H1 (cell line): ENCODE measurements around the gene DNAJA1. TPM values are rescaled to one million over a fixed set of nuclear protein-coding genes. Genes with fewer than 3 reads are reported as not detected.

ENCODE experiments used
- polyA plus RNA-seq, 7 experiments: library from polyadenylated mRNA; depleted of rRNA in 3 of 7; stranded (reverse) in 5 of 7; unstranded in 2 of 7; fragments of >200 nt in 5 of 7; fragments of 200-250 nt in 2 of 7; gene quantifications; 1 replicate in 5 of 7; 2 replicates in 1 of 7; 4 replicates in 1 of 7; pipeline versions ENCODE4 v1.2.1 to v1.2.3, GENCODE V29; 2011 to 2013; ENCODE audit warnings: missing spikeins in 2 of 7, mixed read lengths in 2 of 7
- total RNA-seq: library from RNA; stranded (reverse); fragmentation: NEBNext Ultra II Directional; extraction: Animal tissue kit (Norgen Biotek cat#: 25700); gene quantifications from 2 replicates; pipeline ENCODE4 v1.2.1, GENCODE V29; 2021

DNAJA1 gene
- total and polyA plus RNA-seq, 2 of the 8 experiments (the other 6 are each of a cell fraction or from before 2014, with no cell fraction given): 54.4 to 159 TPM

Other genes with a start within 250 kb of the DNAJA1 start
- 0.36 and 0.67 TPM in 2 replicates for gene TMEM215, start 241.7 kb upstream of the DNAJA1 start, total RNA-seq
- 0.27 and 0.33 TPM in 2 replicates for gene TMEM215, start 241.7 kb upstream of the DNAJA1 start, polyA plus RNA-seq (2011; rRNA removed)
- 40.7 and 41.0 TPM in 2 replicates for gene APTX, start 23.6 kb upstream of the DNAJA1 start, total RNA-seq
- 19.7 and 29.9 TPM in 2 replicates for gene APTX, start 23.6 kb upstream of the DNAJA1 start, polyA plus RNA-seq (2011; rRNA removed)
- 25.2 and 26.0 TPM in 2 replicates for gene SMU1, start 51.4 kb downstream of the DNAJA1 start, total RNA-seq
- 6.5 and 8.4 TPM in 2 replicates for gene SMU1, start 51.4 kb downstream of the DNAJA1 start, polyA plus RNA-seq (2011; rRNA removed)
- 17.9 and 18.2 TPM in 2 replicates for gene B4GALT1, start 142.1 kb downstream of the DNAJA1 start, total RNA-seq
- gene B4GALT1, start 142.1 kb downstream of the DNAJA1 start, polyA plus RNA-seq (2011; rRNA removed): 12.6 and 12.8 TPM in 2 replicates
- gene SPINK4, start 214.9 kb downstream of the DNAJA1 start, total RNA-seq: not detected in 2 replicates
- gene SPINK4, start 214.9 kb downstream of the DNAJA1 start, polyA plus RNA-seq (2011; rRNA removed): not detected in 2 replicates
- gene BAG1, start 239.4 kb downstream of the DNAJA1 start, total RNA-seq: 59.8 and 61.5 TPM in 2 replicates
- gene BAG1, start 239.4 kb downstream of the DNAJA1 start, polyA plus RNA-seq (2011; rRNA removed): 14.7 and 18.3 TPM in 2 replicates
- gene CHMP5, start 239.8 kb downstream of the DNAJA1 start, total RNA-seq: 44.1 and 47.3 TPM in 2 replicates
- 11.6 and 25.0 TPM in 2 replicates for gene CHMP5, start 239.8 kb downstream of the DNAJA1 start, polyA plus RNA-seq (2011; rRNA removed)